ENCODE data around the gene HIP1.
"Not testable (repeated sequence)": the region's sequence is repeated elsewhere in the genome, so short reads cannot be mapped to it uniquely, and the experiment has no call there.

Gene HIP1

GRCh38 chr7:75536491-75536890 lies 202.2 kb downstream of the HIP1 start:
- TF ChIP-seq ZFX (IDR thresholded peaks at IDR 0.05; ENCODE audit: borderline replicate concordance), result no peak
- no peak for TF ChIP-seq CTCF (IDR thresholded peaks at IDR 0.05)
- no peak overlapping the region for H3K27ac ChIP-seq

GRCh38 chr7:75534727-75535307 lies 203.9 kb downstream of the HIP1 start:
- H3K27ac ChIP-seq, result no peak overlapping the region
- TF ChIP-seq CTCF (IDR thresholded peaks at IDR 0.05) (no peak), ZFX (IDR thresholded peaks at IDR 0.05; ENCODE audit: borderline replicate concordance) (no peak)

GRCh38 chr7:75533926-75534325 lies 204.8 kb downstream of the HIP1 start:
- H3K27ac ChIP-seq, result no peak overlapping the region
- no peak for TF ChIP-seq CTCF (IDR thresholded peaks at IDR 0.05)
- TF ChIP-seq ZFX (IDR thresholded peaks at IDR 0.05; ENCODE audit: borderline replicate concordance), result no peak

- no peak for TF ChIP-seq CTCF (IDR thresholded peaks at IDR 0.05)
- TF ChIP-seq ZFX (IDR thresholded peaks at IDR 0.05; ENCODE audit: borderline replicate concordance), result no peak
These were observed 206.1 kb downstream of the HIP1 start for GRCh38 chr7:75532639-75533038.

GRCh38 chr7:75531359-75531821 lies 207.4 kb downstream of the HIP1 start:
- TF ChIP-seq ZFX (IDR thresholded peaks at IDR 0.05; ENCODE audit: borderline replicate concordance), result no peak
- no peak for TF ChIP-seq CTCF (IDR thresholded peaks at IDR 0.05)
- no peak overlapping the region for H3K27ac ChIP-seq

More at GRCh38 chr7:75532639-75533038, 206.1 kb downstream of the HIP1 start:
- no peak overlapping the region for H3K27ac ChIP-seq

- peak overlapping the region; percentile 77 for H3K27ac ChIP-seq
These were observed 211.5 kb downstream of the HIP1 start for GRCh38 chr7:75527224-75527722.

GRCh38 chr7:75521727-75522126 lies 217.0 kb downstream of the HIP1 start:
- H3K27ac ChIP-seq, result not testable (repeated sequence)

- not testable (repeated sequence) for H3K27ac ChIP-seq
These were observed 219.9 kb downstream of the HIP1 start for GRCh38 chr7:75518842-75519241.

- not testable (repeated sequence) for H3K27ac ChIP-seq
These were observed 229.7 kb downstream of the HIP1 start for GRCh38 chr7:75509033-75509432.

- not testable (repeated sequence) for H3K27ac ChIP-seq
These were observed 246.7 kb downstream of the HIP1 start, which contains the start of gene SPDYE5 for GRCh38 chr7:75492020-75492419. TSS of gene SPDYE5 (plus strand) at chr7:75492320. CDS start at chr7:75494048, 1,728 bp downstream.

GRCh38 chr7:75485979-75486643 lies 252.6 kb downstream of the HIP1 start, which contains the start of gene POM121C:
TSS of gene POM121C (minus strand) at chr7:75486299. CDS start at chr7:75441496, 44,803 bp downstream.
- peak within 1 kb of the TSS; percentile 77 for H3K27ac ChIP-seq

- peak overlapping the region; percentile 77 for H3K27ac ChIP-seq
These were observed 253.3 kb downstream of the HIP1 start for GRCh38 chr7:75485355-75485978.
